ENCODE data around the gene ZNF366.

GRCh38 chr5:72443883-72444282, 63.3 kb downstream of the ZNF366 start:
- TF ChIP-seq, protein P1, sequence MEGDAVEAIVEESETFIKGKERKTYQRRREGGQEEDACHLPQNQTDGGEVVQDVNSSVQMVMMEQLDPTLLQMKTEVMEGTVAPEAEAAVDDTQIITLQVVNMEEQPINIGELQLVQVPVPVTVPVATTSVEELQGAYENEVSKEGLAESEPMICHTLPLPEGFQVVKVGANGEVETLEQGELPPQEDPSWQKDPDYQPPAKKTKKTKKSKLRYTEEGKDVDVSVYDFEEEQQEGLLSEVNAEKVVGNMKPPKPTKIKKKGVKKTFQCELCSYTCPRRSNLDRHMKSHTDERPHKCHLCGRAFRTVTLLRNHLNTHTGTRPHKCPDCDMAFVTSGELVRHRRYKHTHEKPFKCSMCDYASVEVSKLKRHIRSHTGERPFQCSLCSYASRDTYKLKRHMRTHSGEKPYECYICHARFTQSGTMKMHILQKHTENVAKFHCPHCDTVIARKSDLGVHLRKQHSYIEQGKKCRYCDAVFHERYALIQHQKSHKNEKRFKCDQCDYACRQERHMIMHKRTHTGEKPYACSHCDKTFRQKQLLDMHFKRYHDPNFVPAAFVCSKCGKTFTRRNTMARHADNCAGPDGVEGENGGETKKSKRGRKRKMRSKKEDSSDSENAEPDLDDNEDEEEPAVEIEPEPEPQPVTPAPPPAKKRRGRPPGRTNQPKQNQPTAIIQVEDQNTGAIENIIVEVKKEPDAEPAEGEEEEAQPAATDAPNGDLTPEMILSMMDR (IDR thresholded peaks at IDR 0.05; ENCODE audit: poor library complexity): no peak
- TF ChIP-seq EZH2 (IDR thresholded peaks at IDR 0.05; ENCODE audit: borderline replicate concordance): no peak
